GM18507 (cell line): ENCODE data around the gene C22orf31.
A peak's percentile ranks its signal among the peaks of the same experiment; 100 is the strongest.
"Not testable (repeated sequence)": the region's sequence is repeated elsewhere in the genome, so short reads cannot be mapped to it uniquely, and the experiment has no call there.

Experiments used
- DNase-seq: peaks from one replicate; pipeline ENCODE4 v3.0.0; 2011; ENCODE audit warnings: low read depth; ENCODE audit not compliant: insufficient read length; ENCODE audit errors: extremely low spot score
- FAIRE-seq: peaks from 2 replicates; lab custom pipeline; 2011; peaks lifted over from hg19 to GRCh38; lab: Jason Lieb, UNC

Gene C22orf31

DNA sequence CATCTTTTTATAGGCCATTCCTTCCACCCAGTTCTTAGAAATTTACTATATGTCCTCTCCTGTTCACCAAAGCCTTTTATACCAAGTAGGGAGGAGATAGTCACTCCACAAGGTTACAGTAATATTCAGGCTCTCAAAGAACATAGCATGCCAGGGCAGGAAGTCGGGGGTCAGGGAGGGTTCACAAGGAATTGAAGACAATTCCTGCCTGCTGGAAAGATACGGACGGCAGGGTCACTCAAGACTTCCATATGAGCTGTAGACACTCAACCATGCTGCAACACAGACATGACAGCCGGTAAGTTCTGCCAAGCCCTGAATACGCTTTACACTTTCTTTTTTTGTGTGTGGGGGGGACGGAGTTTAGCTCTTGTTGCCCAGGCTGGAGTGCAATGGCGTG, 700 bp downstream of the C22orf31 start:
- DNase-seq, result no peak
- no peak for FAIRE-seq

DNA sequence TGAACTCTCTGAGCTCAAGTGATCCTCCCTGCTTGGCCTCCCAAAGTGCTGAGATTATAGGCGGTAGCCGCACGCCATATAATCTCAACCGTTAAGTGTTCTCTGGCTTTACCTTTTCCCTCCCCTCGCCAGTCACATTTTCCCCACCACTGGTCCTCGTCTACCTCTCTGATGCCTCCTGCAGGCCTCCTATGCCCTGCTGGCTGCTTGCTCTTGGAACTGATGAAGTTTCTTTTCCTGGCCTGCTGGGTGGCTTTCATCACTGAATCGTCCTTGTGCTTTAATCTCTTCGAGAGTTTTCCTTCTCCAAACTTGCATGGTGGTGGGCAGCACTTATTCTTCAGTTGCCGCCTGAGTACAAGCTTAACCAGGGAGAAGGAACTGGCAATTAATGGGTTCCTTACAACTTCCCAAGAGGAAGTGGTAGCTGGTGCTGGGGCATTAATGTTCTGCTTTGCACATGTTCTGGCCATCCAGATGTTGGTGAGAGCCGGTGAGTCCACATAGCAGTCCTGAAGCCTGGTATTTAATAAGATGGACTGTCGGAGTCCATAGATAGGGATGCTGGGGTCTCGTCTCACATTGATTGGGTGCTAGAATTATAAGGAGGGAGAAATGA, 1.3 kb downstream of the C22orf31 start:
- DNase-seq, result no peak
- FAIRE-seq, result no peak

DNA sequence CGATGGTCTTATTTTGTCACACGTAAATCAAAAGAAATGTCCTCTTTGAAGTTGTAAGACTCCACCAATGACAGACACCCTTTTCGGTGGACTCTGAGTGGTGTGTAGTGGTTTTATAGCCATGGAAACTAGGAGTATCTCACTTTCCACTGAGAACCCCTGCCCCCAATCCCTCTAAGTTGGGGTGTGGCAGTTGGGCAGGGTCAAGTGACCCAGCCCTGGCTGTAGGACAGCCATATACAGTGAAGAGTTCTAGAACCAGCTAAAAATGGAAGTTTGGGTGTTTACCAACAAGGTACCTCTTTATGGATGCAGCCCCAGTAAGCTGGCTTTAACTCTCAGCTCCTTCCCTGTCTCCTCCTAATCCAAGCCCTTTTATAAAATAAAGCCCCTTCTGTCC, 5.2 kb downstream of the C22orf31 start:
- DNase-seq, result no peak
- no peak for FAIRE-seq

DNA sequence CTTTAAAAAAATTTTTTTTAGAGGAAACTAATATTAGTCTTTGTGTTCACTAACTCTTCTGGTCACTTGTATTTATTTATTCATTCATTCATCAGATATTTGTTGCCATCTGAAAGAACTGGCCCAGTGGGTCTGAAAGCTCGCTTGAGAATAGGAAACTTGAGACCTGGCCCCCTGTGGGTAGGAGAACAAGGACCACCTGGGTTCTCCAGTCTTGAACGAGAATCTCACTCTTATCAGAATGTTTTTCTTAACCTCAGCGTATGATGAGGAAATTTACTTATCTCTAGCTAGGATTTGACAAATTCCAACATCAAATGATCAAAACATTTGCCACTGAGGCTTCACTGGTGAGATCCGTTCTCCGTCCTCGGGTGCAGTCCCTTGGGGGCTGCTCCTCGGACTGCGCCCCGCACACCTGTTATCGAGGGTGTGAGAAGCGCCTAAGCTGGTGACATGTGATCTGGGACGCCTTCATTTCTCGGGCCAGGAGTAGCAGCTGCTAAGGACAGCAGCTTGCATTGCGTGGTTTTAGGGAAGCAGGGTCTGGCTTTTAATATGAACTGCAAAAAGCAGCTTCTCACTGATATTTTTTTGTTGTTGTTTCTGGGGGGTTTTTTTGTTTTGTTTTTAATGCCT, 6.3 kb downstream of the C22orf31 start:
- DNase-seq, result no peak
- no peak for FAIRE-seq

DNA sequence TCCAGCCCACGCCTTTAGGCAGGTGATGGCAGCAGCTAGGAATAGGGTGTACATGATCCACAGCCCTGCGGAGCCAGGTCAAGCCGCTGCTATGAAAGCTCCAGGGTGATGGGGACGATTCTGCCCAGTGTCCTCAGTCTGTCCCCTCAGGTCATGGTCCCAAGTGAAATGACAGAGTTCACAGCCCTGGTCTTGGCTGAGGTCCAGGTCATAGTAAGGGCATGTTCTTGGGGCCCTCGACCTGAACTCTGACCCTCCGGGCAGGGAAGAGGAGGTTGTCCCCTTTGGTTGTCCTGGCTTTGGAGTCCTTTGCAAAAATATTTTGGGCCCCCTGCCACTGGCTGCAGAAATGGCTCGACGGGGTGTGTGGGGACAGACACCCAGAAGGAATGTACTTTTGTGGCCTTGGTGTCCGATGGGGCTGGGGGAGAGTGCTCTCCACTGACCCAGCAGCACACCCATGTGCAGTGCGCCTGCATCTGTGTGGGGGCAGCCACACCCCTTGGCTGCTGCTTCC, 7.3 kb downstream of the C22orf31 start:
- no peak for FAIRE-seq
- DNase-seq, result no peak

DNA sequence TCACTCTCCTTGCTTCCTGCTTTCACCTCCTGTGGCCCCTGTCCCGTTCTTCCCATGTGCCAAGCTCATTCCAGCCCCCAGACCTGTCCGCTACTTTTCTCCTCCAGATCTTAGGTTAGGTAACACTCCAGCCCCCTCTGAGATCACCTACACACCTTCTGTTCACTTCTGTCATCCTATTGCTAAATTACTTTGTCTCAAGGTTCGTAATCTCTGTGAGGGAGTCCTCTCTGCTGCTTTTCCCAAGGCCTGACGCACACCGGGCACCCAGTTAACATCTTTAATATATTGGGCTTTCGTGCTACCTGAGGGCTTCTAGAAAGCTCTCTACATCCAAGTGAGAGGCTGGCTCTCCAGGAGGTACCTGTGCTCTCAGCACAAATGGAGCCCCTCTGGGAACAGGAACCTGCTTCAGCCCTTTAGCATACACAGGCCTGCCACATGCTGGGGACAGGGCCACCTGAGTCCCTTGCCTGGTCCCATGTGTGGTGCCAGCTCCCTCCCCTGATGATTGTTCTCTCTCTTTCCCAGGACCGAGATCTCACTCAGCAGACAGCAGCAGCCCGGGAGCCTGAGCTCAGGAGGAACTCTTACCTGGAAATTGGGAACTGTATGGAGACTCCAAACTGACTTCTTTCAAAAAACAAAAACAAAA, 8.5 kb downstream of the C22orf31 start:
- no peak for FAIRE-seq
- no peak for DNase-seq

DNA sequence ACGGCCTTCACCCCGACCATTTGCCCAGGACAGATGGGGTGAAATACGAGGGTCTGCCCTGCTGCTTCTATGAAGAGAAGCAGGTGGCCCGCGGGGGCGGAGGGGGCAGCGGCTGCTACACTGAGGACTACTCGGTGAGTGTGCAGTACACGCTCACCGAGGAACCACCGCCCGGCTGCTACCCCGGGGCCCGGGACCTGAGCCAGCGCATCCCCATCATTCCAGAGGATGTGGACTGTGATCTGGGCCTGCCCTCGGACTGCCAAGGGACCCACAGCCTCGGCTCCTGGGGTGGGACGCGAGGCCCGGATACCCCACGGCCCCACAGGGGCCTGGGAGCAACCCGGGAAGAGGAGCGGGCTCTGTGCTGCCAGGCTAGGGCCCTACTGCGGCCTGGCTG, 11.2 kb downstream of the C22orf31 start:
- DNase-seq (no peak), FAIRE-seq (no peak)

DNA sequence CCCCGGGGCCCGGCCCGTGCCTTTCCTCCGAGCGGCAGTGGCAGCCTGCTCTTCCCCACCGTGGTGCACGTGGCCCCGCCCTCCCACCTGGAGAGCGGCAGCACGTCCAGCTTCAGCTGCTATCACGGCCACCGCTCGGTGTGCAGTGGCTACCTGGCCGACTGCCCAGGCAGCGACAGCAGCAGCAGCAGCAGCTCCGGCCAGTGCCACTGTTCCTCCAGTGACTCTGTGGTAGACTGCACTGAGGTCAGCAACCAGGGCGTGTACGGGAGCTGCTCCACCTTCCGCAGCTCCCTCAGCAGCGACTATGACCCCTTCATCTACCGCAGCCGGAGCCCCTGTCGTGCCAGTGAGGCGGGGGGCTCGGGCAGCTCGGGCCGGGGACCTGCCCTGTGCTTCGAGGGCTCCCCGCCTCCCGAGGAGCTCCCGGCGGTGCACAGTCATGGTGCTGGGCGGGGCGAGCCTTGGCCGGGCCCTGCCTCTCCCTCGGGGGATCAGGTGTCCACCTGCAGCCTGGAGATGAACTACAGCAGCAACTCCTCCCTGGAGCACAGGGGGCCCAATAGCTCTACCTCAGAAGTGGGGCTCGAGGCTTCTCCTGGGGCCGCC, 11.9 kb downstream of the C22orf31 start:
- no peak for DNase-seq
- no peak for FAIRE-seq

DNA sequence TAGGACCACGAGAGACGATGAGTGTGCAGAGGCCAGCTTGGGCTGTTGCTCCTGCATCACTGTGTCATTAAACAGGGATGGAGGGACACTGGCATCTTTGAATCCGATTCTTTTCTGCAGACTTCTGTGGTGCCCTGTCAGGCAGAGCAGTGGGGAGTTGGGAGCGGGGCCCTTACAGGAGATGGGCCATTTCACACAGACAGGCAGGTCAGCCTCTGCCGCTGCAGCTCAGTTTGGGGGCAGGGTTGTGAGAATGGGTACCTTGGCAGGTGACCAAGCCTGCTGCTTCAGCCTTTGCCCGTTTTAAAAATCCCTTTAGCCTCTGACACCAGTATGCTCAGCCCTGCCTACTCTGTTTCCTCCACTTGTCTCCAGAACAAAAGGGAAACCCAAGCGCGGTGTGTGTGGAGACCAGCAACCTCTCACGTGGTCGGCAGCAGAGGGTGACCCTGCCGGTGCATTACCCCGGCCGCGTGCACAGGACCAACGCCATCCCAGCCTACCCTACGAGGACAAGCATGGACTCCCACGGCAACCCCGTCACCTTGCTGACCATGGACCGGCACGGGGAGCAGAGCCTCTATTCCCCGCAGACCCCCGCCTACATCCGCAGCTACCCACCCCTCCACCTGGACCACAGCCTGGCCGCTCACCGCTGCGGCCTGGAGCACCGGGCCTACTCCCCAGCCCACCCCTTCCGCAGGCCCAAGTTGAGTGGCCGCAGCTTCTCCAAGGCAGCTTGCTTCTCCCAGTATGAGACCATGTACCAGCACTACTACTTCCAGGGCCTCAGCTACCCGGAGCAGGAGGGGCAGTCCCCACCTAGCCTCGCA, 12.6 kb downstream of the C22orf31 start:
- no peak for DNase-seq
- no peak for FAIRE-seq

DNA sequence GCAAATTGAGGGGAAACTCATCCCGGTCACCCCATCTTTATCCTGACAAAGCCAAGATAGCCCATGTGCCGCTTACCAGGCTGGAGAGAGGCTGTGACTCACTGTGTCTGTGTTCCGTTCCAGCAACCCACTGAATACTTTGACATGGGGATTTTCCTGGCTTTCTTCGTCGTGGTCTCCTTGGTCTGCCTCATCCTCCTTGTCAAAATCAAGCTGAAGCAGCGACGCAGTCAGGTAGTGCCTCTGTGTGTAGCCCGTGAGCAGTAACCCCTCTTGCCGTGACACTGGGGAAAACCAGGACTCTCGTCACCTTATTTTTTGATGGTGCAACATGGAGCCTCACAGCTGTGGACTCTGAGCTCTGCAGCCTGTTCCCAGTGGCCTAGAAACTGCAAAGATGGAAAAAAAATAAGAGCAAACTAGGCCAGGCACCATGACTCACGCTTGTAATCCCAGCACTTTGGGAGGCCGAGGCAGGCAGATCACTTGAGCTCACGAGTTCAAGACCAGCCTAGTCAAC, 16.9 kb downstream of the C22orf31 start:
- FAIRE-seq, result no peak

DNA sequence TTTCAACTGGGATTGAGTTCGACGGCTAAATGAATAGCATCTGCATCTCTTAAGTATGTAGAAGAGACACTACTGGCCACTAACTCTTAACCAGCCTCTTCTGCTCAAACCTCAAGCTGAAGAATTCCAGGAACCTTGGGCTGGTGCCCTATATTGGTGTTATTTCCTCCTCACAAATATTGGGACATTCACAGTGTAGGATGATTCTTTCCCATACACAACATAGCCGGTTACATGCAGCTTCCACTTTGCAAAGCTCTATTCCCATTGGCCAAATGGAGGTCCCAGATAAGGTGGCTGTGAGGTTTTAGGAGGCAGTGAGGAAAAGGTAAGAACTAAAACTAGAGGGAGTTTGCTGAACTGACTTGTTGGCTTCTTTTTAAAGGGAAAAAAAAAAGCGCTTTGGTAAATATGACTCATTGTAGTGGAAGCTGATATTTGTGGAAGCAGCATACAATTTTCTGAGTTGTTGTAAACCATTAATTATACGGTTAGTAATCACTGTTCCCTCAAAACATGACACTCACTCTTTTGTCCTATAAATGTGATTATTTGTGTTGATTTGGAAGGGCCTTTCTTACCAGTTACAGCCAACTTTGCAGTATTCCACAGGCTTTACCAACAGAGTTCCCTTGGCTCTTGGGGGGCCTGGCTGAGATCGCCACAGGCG, 17.6 kb downstream of the C22orf31 start:
- no peak for FAIRE-seq
- no peak for DNase-seq

More for the DNA sequence above, 16.9 kb downstream of the C22orf31 start:
- no peak for DNase-seq

DNA sequence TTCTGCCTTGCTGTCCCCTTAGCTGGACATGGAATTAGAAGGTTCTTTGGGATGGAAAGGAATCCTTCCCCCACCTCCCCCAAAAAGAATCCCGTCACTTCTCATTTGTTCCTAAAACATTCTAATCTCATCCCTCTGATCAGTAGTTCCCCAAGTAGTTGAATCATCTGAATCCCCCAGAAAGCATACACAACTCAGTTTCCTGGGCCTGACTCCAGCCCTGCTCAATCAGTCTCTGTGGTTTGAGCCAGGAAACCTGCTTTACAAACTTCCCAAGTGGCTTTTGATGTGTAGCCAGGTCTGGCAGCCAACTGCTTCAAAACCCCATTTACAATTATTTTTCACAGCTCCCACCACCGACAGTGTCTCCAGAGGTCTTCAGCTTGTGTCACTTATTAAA, 20.2 kb downstream of the C22orf31 start:
- FAIRE-seq (no peak), DNase-seq (no peak)

DNA sequence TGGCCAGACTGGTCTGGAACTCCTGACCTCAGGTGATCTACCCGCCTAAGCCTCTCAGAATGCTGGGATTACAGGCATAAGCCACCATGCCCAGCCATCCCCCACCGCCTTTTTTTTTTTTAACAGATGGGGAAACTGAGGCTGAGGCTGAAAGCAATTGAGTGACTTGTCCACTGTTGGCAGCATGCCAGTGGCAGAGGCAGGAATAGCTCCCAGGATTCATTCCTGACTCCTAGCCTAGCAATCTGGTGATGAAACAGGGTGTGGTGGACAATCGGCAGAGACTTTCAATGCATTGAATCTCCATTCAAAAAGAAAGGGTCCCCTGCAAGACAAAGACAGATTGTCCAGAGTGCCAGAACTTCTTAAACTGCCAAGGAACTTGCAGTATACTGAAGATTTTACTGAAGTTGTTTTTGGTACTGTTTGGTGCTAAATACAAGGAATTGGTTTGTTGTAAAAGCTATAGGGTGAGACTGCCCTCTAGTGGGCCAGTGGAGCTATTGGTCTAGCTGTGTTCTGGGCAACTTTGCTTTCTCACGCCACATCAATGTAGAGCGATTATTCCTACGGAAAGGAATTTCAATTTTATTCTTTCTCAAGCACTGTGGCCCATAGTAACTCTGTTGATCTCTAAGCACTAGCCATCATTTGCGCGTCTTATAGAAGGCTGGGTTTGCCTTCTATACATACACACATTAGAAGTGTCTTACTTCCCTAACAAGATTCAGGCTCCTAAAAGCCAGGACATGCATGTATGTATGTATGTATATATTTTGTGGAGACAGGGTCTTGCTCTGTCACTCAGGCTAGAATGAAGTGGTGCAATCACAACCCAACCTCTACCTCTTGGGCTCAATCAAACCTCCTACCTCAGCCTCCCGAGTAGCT, 21.0 kb downstream of the C22orf31 start:
- peak; percentile 92 for FAIRE-seq

DNA sequence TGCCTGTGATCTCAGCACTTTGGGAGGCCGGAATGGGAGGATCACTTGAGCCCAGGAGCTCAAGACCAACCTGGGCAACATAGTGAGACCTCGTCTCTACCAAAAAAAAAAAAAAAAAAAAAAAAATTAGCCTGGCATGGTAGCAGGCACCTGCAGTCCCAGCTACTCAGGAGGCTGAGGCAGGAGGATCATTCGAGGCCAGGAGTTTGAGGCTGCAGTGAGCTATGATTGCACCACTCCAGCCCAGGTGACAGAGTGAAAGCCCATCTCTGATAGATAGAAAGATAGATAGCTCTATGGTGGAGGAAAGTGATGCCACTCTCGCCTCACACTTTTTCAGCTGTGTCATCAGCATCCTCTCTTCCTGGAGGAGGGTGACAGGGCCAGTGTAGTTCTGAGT, 21.9 kb downstream of the C22orf31 start:
- DNase-seq, FAIRE-seq: not testable (repeated sequence)

More for the DNA sequence above, 21.0 kb downstream of the C22orf31 start:
- peak; percentile 33 for DNase-seq

DNA sequence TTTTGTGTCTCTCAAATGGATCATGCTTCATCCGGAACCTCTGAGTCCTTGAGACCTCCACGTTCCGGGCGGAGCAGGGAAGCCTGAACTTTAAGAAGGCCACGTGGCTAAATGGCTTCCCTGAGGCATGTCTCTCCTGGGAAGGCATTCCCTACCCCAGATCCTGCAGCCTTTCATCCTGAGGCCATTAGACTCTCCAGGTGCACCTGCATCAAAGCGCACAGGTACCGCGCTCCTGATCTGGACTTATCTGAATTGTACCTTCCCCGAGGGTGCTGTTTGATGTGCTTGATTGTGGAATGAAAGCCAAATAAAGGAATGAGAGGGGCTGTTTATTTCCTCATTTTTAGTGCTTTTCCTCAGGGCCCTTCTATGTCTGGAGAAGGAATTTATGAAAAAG, 22.5 kb downstream of the C22orf31 start:
- no peak for FAIRE-seq
- DNase-seq, result no peak

DNA sequence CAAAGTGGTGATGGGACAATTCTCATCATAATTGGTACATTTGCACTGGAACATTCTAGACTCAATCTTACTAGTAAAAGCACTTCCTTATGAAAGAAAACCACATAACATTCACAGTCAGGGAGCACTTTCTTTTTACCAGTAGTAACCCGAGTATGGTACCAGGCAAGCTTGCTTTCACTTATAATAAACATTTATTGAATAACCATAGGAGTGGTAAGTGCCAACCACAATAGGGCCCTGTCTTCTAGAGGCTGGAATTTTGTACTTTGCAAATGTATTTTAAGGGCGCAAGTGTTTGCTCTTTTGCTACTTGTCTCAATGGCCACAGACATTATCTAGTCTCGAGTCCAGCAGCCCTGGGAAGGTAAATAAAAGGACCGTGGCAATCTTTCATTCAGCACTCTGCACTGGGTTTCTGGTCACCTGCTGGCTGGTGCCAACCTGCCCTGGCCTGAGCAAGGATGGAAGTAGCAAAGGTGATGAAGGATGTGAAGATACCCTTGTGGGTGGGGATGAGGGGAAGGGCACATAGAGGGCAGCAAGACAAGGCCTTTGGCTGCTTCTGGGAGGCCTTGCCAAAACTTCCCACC, 24.2 kb downstream of the C22orf31 start:
- DNase-seq, result no peak
- no peak for FAIRE-seq

DNA sequence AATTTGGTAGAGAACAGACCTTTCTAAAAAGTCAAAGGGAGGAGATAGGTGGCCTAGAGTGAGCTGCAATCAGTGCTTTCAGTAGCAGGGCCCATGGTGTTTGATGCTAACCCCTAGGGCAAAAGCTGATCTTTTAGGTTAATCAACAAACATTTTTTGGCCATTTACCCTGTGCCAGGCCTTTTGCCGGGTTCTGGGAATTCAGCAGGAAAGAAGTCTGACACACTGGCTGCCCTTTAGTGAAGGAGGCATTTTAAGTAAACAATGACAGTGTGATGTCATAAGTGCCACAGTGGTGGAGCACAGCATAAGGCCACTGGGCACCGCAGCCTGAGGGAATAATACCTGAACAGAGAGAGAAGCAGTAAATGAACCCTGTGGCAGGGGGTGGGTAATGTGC, 29.0 kb downstream of the C22orf31 start:
- no peak for FAIRE-seq

More for the DNA sequence above, 29.0 kb downstream of the C22orf31 start:
- DNase-seq, result no peak
